GM10266 (cell line): ENCODE data around the gene BIVM.

ENCODE experiments used
- DNase-seq: peaks from one replicate; pipeline ENCODE4 v3.0.0; 2012; ENCODE audit errors: extremely low spot score
- TF ChIP-seq, protein P1 (sequence below): IDR thresholded peaks from 2 replicates; pipeline ENCODE4 v1.5.1; 2012; ENCODE audit warnings: mild to moderate bottlenecking, low read depth; ENCODE audit not compliant: control insufficient read depth, insufficient read depth; ENCODE audit errors: missing control alignments

Gene BIVM

DNA sequence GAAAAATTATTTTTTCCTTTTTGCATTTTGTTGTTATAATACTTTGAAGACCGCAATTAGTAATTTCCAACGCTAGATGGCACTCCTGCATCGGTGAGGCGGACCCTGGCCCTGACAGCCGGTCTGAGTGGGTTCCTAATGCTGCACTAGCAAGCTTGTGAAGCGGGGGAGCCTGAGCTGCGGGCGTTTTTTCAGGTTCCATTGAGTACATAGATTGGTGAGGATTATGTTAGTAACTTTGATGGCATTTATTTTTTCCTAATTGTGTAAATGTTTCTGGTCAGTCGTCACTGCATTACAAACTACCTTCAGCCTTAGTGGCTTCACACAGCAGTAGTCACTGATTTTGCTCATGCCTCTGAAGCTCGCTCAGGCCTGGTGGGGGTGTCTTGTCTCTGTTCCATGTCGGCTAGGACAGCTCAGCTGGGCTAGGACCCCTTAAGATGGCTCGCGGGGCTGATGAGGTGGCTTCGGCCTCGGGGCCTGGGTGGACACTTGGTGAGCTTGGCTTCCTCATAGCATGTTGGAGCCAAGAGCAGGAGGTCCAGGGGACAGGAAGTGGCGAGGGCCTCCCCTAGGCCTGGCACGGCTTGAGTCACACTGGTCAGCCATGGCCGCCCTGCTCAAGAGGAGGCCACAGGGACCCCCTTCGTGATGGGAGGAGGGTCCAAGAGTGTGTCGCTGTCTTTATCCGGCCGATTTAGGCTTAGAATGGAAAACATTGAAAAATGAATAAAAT is 71.9 kb downstream of the BIVM start:
- peak; percentile 49 for DNase-seq
- TF ChIP-seq, protein P1, sequence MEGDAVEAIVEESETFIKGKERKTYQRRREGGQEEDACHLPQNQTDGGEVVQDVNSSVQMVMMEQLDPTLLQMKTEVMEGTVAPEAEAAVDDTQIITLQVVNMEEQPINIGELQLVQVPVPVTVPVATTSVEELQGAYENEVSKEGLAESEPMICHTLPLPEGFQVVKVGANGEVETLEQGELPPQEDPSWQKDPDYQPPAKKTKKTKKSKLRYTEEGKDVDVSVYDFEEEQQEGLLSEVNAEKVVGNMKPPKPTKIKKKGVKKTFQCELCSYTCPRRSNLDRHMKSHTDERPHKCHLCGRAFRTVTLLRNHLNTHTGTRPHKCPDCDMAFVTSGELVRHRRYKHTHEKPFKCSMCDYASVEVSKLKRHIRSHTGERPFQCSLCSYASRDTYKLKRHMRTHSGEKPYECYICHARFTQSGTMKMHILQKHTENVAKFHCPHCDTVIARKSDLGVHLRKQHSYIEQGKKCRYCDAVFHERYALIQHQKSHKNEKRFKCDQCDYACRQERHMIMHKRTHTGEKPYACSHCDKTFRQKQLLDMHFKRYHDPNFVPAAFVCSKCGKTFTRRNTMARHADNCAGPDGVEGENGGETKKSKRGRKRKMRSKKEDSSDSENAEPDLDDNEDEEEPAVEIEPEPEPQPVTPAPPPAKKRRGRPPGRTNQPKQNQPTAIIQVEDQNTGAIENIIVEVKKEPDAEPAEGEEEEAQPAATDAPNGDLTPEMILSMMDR = peak; percentile 70

GRCh38 chr13:102872131-102872530 is 73.2 kb downstream of the BIVM start:
- DNase-seq = no peak
- TF ChIP-seq, protein P1 = no peak

DNA sequence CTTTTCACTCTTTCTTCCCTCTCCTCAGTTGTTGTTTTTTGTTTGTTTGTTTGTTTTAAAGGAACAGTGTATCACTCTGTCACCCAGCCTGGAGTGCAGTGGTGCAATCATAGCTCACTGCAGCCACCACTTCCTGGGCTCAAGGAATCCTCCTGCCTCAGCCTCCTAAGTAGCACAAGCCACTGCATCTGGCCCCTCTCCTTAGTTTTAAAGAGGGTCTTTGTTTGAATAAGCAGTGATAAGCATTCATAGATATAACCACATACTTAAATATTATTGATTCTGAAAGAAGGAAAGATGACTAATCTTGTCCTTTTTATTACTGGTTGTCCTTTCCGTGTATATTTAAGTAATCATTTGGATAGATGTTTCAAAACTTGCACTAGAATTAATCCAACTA is 73.6 kb downstream of the BIVM start:
- TF ChIP-seq, protein P1 = no peak
- no peak for DNase-seq

DNA sequence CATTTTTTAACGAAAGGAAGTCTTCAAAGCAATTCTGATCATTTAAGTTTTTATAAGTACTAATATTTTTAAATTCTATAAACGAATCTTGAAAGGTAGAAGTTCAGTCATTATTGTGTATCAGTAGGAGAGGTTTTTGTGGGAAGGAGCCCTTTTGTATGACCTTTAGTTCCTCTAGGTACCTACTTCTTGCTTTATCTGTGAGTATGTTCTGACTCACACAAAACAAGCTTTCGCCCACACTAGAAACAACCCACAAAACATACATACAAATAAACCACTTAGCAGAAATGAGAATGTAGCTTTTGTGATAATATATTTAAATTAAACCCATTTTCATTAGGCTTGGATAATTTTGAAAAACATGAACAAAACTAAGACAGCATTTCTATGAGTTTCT is 74.7 kb downstream of the BIVM start:
- TF ChIP-seq, protein P1 = no peak
- peak; percentile 16 for DNase-seq

DNA sequence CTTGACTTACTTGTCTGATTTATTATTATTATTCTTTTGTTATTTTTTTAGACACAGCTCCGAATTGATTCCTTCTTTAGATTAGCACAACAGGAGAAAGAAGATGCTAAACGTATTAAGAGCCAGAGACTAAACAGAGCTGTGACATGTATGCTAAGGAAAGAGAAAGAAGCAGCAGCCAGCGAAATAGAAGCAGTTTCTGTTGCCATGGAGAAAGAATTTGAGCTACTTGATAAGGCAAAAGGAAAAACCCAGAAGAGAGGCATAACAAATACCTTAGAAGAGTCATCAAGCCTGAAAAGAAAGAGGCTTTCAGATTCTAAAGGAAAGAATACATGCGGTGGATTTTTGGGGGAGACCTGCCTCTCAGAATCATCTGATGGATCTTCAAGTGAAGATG is 76.3 kb downstream of the BIVM start:
- TF ChIP-seq, protein P1 = no peak
- no peak for DNase-seq

- DNase-seq = no peak
- TF ChIP-seq, protein P1 = no peak
These were observed 78.4 kb downstream of the BIVM start for GRCh38 chr13:102877303-102877702.

GRCh38 chr13:102878481-102878880 is 79.6 kb downstream of the BIVM start:
- DNase-seq = no peak
- TF ChIP-seq, protein P1 = no peak
